Activated naive CD4-positive, alpha-beta T cell treated with anti-CD3 and anti-CD28 coated beads, Interleukin-2, amount 50 U/mL, for 24 hours (primary cell): Measurements from ENCODE around the gene PAFAH1B2.

Source experiments
- H3K27ac Mint-ChIP-seq: one replicate; pipeline ENCODE4 v1.8.0; 2021; ENCODE audit warnings: mild to moderate bottlenecking, mixed read lengths
- H3K27me3 Mint-ChIP-seq: one replicate; pipeline ENCODE4 v1.8.0; 2021; ENCODE audit warnings: mixed read lengths
- H3K36me3 Mint-ChIP-seq: one replicate; pipeline ENCODE4 v1.8.0; 2021; ENCODE audit warnings: mixed read lengths
- H3K4me1 Mint-ChIP-seq: one replicate; pipeline ENCODE4 v1.8.0; 2021; ENCODE audit warnings: mixed read lengths
- H3K4me3 Mint-ChIP-seq: one replicate; pipeline ENCODE4 v1.8.0; 2021; ENCODE audit warnings: mild to moderate bottlenecking, mixed read lengths
- H3K9me3 Mint-ChIP-seq: one replicate; pipeline ENCODE4 v1.8.0; 2021; ENCODE audit warnings: mixed read lengths

PAFAH1B2 gene

GRCh38 chr11:117212697-117213355 lies 68.7 kb downstream of the PAFAH1B2 start:
- H3K27ac Mint-ChIP-seq, result peak overlapping the region; percentile 15
- no peaks in the 10 kb centered on the region for H3K27me3 Mint-ChIP-seq
- H3K36me3 Mint-ChIP-seq, result peaks cover 15% of the 10 kb centered on the region
- no peaks in the 10 kb centered on the region for H3K9me3 Mint-ChIP-seq
- no peak overlapping the region for H3K4me3 Mint-ChIP-seq
- no peaks in the 10 kb centered on the region for H3K4me1 Mint-ChIP-seq

GRCh38 chr11:117214404-117215110 lies 70.5 kb downstream of the PAFAH1B2 start:
- no peaks in the 10 kb centered on the region for H3K9me3 Mint-ChIP-seq
- peaks cover 5% of the 10 kb centered on the region for H3K4me1 Mint-ChIP-seq
- no peaks in the 10 kb centered on the region for H3K27me3 Mint-ChIP-seq
- H3K27ac Mint-ChIP-seq, result peak overlapping the region; percentile 44
- H3K4me3 Mint-ChIP-seq, result no peak overlapping the region
- peaks cover 23% of the 10 kb centered on the region for H3K36me3 Mint-ChIP-seq

- peaks cover 18% of the 10 kb centered on the region for H3K36me3 Mint-ChIP-seq
Measured at GRCh38 chr11:117217141-117218084, 73.3 kb downstream of the PAFAH1B2 start.

GRCh38 chr11:117218133-117218915 lies 74.2 kb downstream of the PAFAH1B2 start:
- Mint-ChIP-seq H3K9me3 (no peaks in the 10 kb centered on the region), H3K4me3 (no peak overlapping the region), H3K4me1 (peaks cover 5% of the 10 kb centered on the region), H3K36me3 (peaks cover 14% of the 10 kb centered on the region), H3K27me3 (no peaks in the 10 kb centered on the region), H3K27ac (no peak overlapping the region)

More at GRCh38 chr11:117217141-117218084, 73.3 kb downstream of the PAFAH1B2 start:
- H3K27ac Mint-ChIP-seq, result peak overlapping the region; percentile 55
- no peaks in the 10 kb centered on the region for H3K27me3 Mint-ChIP-seq
- H3K9me3 Mint-ChIP-seq, result no peaks in the 10 kb centered on the region
- H3K4me1 Mint-ChIP-seq, result peaks cover 5% of the 10 kb centered on the region
- no peak overlapping the region for H3K4me3 Mint-ChIP-seq

GRCh38 chr11:117219001-117219400 lies 74.9 kb downstream of the PAFAH1B2 start:
- no peaks in the 10 kb centered on the region for H3K27me3 Mint-ChIP-seq
- no peaks in the 10 kb centered on the region for H3K9me3 Mint-ChIP-seq
- H3K27ac Mint-ChIP-seq, result peak overlapping the region; percentile 77
- H3K4me3 Mint-ChIP-seq, result no peak overlapping the region
- peaks cover 5% of the 10 kb centered on the region for H3K4me1 Mint-ChIP-seq
- peaks cover 14% of the 10 kb centered on the region for H3K36me3 Mint-ChIP-seq

GRCh38 chr11:117219455-117219854 lies 75.4 kb downstream of the PAFAH1B2 start:
- Mint-ChIP-seq H3K27ac (no peak overlapping the region), H3K27me3 (no peaks in the 10 kb centered on the region), H3K36me3 (peaks cover 13% of the 10 kb centered on the region), H3K4me3 (no peak overlapping the region), H3K4me1 (peaks cover 5% of the 10 kb centered on the region), H3K9me3 (no peaks in the 10 kb centered on the region)

- Mint-ChIP-seq H3K9me3 (no peaks in the 10 kb centered on the region), H3K27me3 (no peaks in the 10 kb centered on the region), H3K4me3 (no peak overlapping the region), H3K27ac (no peak overlapping the region), H3K36me3 (peaks cover 13% of the 10 kb centered on the region), H3K4me1 (peaks cover 5% of the 10 kb centered on the region)
Measured at GRCh38 chr11:117219995-117220394, 75.9 kb downstream of the PAFAH1B2 start.

- no peaks in the 10 kb centered on the region for H3K27me3 Mint-ChIP-seq
- H3K9me3 Mint-ChIP-seq, result no peaks in the 10 kb centered on the region
- peaks cover 13% of the 10 kb centered on the region for H3K36me3 Mint-ChIP-seq
- no peak overlapping the region for H3K4me3 Mint-ChIP-seq
- H3K27ac Mint-ChIP-seq, result peak overlapping the region; percentile 76
- H3K4me1 Mint-ChIP-seq, result peaks cover 5% of the 10 kb centered on the region
Measured at GRCh38 chr11:117220568-117220967, 76.5 kb downstream of the PAFAH1B2 start.

GRCh38 chr11:117220999-117221774 lies 77.1 kb downstream of the PAFAH1B2 start:
- H3K27me3 Mint-ChIP-seq, result no peaks in the 10 kb centered on the region
- peaks cover 5% of the 10 kb centered on the region for H3K4me1 Mint-ChIP-seq
- H3K36me3 Mint-ChIP-seq, result peaks cover 13% of the 10 kb centered on the region
- H3K4me3 Mint-ChIP-seq, result no peak overlapping the region
- H3K9me3 Mint-ChIP-seq, result no peaks in the 10 kb centered on the region
- no peak overlapping the region for H3K27ac Mint-ChIP-seq

- Mint-ChIP-seq H3K27ac (no peak overlapping the region), H3K36me3 (peaks cover 16% of the 10 kb centered on the region)
Measured at GRCh38 chr11:117221775-117222517, 77.9 kb downstream of the PAFAH1B2 start.

GRCh38 chr11:117222991-117223740 lies 79.1 kb downstream of the PAFAH1B2 start:
- Mint-ChIP-seq H3K4me1 (peaks cover 20% of the 10 kb centered on the region), H3K9me3 (no peaks in the 10 kb centered on the region), H3K27ac (no peak overlapping the region), H3K27me3 (no peaks in the 10 kb centered on the region), H3K4me3 (no peak overlapping the region), H3K36me3 (peaks cover 19% of the 10 kb centered on the region)

More at GRCh38 chr11:117221775-117222517, 77.9 kb downstream of the PAFAH1B2 start:
- no peak overlapping the region for H3K4me3 Mint-ChIP-seq
- peaks cover 13% of the 10 kb centered on the region for H3K4me1 Mint-ChIP-seq
- no peaks in the 10 kb centered on the region for H3K9me3 Mint-ChIP-seq
- H3K27me3 Mint-ChIP-seq, result no peaks in the 10 kb centered on the region

GRCh38 chr11:117223741-117224689 lies 79.9 kb downstream of the PAFAH1B2 start:
- Mint-ChIP-seq H3K4me3 (no peak overlapping the region), H3K27me3 (no peaks in the 10 kb centered on the region), H3K4me1 (peaks cover 27% of the 10 kb centered on the region), H3K9me3 (no peaks in the 10 kb centered on the region), H3K27ac (no peak overlapping the region), H3K36me3 (peaks cover 20% of the 10 kb centered on the region)
